ENCODE results near the gene STEAP3.

STEAP3 gene

DNA sequence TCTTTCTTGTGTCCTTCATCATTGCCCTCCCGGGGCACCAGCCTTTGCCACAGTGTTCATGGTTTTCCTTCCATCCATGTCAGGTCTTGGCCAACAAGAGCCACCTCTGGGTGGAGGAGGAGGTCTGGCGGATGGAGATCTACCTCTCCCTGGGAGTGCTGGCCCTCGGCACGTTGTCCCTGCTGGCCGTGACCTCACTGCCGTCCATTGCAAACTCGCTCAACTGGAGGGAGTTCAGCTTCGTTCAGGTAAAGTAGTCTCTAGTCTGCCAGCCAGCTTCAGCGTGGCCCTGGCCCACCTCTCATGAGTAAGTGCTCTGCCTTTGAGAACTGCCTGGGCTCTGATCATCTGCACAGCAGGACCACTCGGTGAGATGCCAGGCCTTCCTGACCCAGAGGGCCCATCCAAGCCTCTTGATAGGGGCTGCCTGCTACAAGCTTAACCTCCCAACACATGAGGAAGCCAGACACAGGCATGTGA, 31.0 kb downstream of the STEAP3 start:
- H3K4me1 Mint-ChIP-seq (ENCODE audit: low read depth): no peaks in the 10 kb centered on the region
- no peaks in the 10 kb centered on the region for H3K27me3 Mint-ChIP-seq
- no peaks in the 10 kb centered on the region for H3K36me3 Mint-ChIP-seq (ENCODE audit: low read depth)
- no peak overlapping the region for H3K4me3 Mint-ChIP-seq
- H3K27ac Mint-ChIP-seq: no peak overlapping the region
- no peaks in the 10 kb centered on the region for H3K9me3 Mint-ChIP-seq

DNA sequence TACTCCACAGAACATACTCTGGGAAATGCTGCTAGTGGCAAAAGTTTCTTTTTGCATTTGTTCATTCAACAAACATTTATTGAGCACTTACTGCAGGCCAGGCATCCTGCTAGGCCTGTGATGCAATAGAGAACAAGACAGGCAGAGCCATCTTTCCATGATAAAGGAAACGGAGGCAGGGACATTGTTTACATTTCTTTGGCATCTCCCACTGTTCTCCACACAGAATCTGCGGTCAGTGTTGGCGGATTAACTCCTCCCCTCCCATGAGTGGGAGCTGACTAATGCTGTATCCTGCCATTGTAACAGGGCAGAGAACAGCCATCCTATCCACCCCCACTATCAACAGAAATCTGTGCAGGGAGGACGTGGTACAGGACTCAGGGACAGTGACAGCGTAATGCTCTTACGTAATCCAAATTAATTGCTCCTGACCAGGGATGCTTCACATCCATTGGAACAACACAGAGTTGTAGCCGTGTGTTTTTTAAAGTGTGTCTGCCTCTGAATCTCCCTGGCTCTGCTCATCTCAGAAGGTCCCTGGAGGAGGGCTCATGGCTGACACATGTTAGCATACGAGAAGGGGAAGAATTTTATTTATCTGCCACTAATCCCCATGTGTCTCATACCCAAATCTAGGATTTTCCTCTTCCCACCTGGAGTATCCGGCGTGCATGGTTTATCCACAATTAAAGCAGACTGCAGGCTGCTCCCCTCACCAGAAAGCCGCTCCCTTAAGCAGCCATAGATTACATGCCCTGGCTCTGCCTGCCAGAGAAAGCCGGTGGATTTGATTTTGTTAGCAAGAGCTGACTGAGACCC, 32.3 kb downstream of the STEAP3 start:
- Mint-ChIP-seq H3K9me3 (no peaks in the 10 kb centered on the region), H3K27ac (no peak overlapping the region), H3K4me3 (no peak overlapping the region), H3K27me3 (no peaks in the 10 kb centered on the region), H3K4me1 (ENCODE audit: low read depth) (no peaks in the 10 kb centered on the region), H3K36me3 (ENCODE audit: low read depth) (no peaks in the 10 kb centered on the region)

DNA sequence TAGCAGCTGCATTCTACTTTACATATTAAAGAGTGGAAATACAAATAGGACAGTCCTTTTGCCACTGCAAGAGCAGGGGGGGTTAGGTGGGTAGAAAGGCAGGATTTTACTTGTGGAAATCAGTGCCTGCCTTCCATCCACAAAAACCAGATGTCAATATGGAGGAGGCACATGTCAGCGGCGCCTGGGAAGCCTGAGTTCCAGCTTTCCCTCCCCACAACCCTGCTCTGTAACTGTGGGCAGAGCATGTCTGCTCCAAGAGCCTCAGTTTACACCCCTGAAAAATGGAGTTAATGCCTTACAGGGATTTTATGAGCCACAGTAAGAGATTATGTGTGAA, 32.9 kb downstream of the STEAP3 start:
- H3K4me3 Mint-ChIP-seq: no peak overlapping the region
- H3K27me3 Mint-ChIP-seq: no peaks in the 10 kb centered on the region
- H3K27ac Mint-ChIP-seq: no peak overlapping the region
- no peaks in the 10 kb centered on the region for H3K36me3 Mint-ChIP-seq (ENCODE audit: low read depth)
- H3K9me3 Mint-ChIP-seq: no peaks in the 10 kb centered on the region
- no peaks in the 10 kb centered on the region for H3K4me1 Mint-ChIP-seq (ENCODE audit: low read depth)

DNA sequence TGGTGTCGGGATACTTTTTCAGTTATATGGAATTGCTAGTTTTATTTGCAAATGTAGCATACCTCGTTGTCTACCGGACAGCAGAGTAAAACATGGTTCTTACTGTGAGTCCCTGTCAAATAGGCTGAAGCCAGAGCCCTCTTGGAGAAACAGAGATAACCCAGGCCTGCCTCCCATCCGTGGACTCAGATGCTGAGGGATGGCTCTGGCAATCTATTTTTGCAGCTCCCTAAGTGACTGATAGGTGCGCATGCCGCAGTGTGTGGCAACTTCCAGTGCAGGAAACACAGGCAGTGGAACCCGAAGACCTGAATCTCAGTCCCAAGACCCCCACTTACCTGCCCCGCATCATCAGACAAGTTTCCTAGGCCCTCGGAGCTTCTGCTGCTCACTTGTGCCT, 33.6 kb downstream of the STEAP3 start:
- Mint-ChIP-seq H3K4me3 (no peak overlapping the region), H3K4me1 (ENCODE audit: low read depth) (no peaks in the 10 kb centered on the region), H3K36me3 (ENCODE audit: low read depth) (no peaks in the 10 kb centered on the region), H3K27me3 (no peaks in the 10 kb centered on the region), H3K27ac (no peak overlapping the region), H3K9me3 (no peaks in the 10 kb centered on the region)

DNA sequence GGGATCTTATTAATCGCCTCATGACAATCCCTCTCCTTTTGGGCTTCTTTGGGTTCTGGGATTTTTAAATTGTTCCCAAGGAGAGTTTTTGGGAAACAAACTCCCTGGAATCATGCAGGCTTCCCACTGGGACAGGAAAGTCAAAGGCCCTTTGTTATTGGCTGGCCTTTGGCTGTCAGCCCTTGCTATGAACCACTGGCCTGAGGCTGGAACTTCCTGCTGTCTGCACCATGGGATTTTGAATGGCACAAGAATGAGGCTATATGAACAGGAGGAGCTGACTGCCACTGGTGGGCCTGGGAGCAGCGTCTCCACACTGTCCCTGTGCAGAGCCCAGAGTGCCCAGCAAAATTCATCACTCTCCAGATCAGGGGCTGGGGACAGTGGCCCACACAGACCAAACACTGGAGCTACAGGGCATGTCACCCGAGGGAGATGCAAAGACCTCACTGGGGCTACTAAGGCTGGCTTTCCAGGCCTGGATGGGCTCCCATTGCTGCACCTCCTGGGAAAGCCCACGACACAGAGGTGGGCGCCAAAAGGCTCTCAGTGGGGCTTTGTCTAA, 35.7 kb downstream of the STEAP3 start:
- Mint-ChIP-seq H3K9me3 (no peaks in the 10 kb centered on the region), H3K4me3 (no peak overlapping the region)

DNA sequence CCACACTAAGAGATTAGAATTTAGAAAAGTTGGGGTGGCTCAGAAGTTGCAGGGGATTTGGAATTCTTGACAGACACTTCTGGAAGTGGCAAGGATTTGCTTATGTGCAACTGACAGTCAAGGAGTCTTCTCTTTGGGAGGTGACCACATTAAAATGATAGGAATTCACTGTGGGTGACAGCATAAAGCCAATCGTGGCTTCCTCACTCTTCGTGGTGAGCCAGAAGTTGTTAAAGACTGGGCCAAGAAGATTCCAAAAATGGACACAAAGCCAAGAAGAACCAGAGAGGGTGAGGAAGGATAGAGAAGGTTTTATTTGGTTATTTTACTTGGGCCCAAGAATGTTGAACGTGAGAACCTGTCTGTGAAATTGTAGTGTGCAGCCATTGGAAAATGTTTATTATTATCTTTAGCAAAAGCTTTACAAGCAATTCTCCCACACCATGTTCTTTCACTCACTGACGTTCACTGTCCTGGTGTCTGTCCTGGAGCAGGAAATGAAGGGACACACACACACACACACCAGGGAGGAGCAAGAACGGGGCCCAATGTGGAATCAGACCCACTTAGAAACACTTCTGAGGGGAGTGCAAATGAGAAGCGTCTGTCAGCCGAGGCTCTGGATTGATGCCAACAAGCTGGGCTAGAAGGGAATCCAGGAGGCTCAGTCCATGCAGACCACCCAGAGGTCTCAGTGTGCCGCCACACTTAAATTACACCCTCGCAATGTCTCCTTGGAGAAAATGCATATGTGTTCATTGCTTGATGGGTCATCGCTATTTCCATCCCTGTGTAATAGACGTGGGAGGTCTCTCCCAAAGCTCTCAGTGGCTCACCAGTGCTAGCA, 37.2 kb downstream of the STEAP3 start:
- no peak overlapping the region for H3K27ac Mint-ChIP-seq
- no peaks in the 10 kb centered on the region for H3K9me3 Mint-ChIP-seq
- H3K4me1 Mint-ChIP-seq (ENCODE audit: low read depth): no peaks in the 10 kb centered on the region
- H3K36me3 Mint-ChIP-seq (ENCODE audit: low read depth): no peaks in the 10 kb centered on the region
- H3K27me3 Mint-ChIP-seq: no peaks in the 10 kb centered on the region
- no peak overlapping the region for H3K4me3 Mint-ChIP-seq

More for the DNA sequence above, 35.7 kb downstream of the STEAP3 start:
- H3K27ac Mint-ChIP-seq: no peak overlapping the region
- H3K4me1 Mint-ChIP-seq (ENCODE audit: low read depth): no peaks in the 10 kb centered on the region
- no peaks in the 10 kb centered on the region for H3K36me3 Mint-ChIP-seq (ENCODE audit: low read depth)
- no peaks in the 10 kb centered on the region for H3K27me3 Mint-ChIP-seq

DNA sequence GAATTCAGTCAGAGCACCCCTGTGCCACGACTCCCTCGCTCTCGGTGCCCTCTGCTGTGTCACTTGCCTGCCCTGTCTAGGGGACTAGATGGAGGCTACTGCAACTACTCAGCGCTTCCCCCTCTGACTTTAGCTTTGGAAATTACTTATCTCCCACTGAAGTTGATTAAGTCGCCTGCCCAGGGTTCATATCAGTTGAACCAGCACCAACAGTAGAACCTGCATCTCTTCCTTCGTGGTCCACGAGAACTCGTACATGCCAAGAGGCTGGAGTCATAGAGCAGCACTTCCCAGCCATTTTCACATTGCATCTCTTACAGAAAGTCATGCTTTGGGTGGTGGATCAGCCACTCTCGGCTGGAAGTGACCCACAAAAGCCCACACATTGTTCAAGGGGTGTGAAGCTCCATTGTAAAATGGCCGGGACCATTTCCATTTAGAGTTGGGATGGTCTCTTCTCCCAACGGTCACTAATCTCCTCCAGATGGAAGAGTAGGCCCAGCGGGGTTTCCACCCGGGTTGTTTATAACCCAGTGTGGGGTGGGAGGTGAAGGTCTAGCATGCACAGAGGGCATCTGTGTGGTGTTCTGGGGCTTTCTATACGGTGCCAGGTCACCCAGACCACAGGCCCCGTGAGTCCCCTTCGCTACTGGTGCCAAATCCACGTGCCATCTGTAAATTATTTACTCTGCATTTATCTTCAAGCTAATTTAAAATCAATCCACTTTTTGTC, 38.0 kb downstream of the STEAP3 start:
- Mint-ChIP-seq H3K9me3 (no peaks in the 10 kb centered on the region), H3K36me3 (ENCODE audit: low read depth) (no peaks in the 10 kb centered on the region)

DNA sequence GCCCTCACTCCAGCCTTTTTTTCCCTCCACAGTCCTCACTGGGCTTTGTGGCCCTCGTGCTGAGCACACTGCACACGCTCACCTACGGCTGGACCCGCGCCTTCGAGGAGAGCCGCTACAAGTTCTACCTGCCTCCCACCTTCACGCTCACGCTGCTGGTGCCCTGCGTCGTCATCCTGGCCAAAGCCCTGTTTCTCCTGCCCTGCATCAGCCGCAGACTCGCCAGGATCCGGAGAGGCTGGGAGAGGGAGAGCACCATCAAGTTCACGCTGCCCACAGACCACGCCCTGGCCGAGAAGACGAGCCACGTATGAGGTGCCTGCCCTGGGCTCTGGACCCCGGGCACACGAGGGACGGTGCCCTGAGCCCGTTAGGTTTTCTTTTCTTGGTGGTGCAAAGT, 39.4 kb downstream of the STEAP3 start:
- Mint-ChIP-seq H3K4me1 (ENCODE audit: low read depth) (no peaks in the 10 kb centered on the region), H3K4me3 (no peak overlapping the region), H3K9me3 (no peaks in the 10 kb centered on the region), H3K36me3 (ENCODE audit: low read depth) (no peaks in the 10 kb centered on the region), H3K27me3 (no peaks in the 10 kb centered on the region), H3K27ac (no peak overlapping the region)

More for the DNA sequence above, 38.0 kb downstream of the STEAP3 start:
- Mint-ChIP-seq H3K27ac (no peak overlapping the region), H3K4me3 (no peak overlapping the region), H3K4me1 (ENCODE audit: low read depth) (no peaks in the 10 kb centered on the region), H3K27me3 (no peaks in the 10 kb centered on the region)

DNA sequence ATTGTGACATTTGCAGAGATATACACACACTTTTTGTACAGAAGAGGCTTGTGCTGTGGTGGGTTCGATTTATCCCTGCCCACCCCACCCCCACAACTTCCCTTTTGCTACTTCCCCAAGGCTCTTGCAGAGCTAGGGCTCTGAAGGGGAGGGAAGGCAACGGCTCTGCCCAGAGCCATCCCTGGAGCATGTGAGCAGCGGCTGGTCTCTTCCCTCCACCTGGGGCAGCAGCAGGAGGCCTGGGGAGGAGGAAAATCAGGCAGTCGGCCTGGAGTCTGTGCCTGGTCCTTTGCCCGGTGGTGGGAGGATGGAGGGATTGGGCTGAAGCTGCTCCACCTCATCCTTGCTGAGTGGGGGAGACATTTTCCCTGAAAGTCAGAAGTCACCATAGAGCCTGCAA, 40.0 kb downstream of the STEAP3 start:
- Mint-ChIP-seq H3K4me3 (no peak overlapping the region), H3K9me3 (no peaks in the 10 kb centered on the region), H3K4me1 (ENCODE audit: low read depth) (no peaks in the 10 kb centered on the region), H3K36me3 (ENCODE audit: low read depth) (no peaks in the 10 kb centered on the region), H3K27me3 (no peaks in the 10 kb centered on the region), H3K27ac (no peak overlapping the region)

DNA sequence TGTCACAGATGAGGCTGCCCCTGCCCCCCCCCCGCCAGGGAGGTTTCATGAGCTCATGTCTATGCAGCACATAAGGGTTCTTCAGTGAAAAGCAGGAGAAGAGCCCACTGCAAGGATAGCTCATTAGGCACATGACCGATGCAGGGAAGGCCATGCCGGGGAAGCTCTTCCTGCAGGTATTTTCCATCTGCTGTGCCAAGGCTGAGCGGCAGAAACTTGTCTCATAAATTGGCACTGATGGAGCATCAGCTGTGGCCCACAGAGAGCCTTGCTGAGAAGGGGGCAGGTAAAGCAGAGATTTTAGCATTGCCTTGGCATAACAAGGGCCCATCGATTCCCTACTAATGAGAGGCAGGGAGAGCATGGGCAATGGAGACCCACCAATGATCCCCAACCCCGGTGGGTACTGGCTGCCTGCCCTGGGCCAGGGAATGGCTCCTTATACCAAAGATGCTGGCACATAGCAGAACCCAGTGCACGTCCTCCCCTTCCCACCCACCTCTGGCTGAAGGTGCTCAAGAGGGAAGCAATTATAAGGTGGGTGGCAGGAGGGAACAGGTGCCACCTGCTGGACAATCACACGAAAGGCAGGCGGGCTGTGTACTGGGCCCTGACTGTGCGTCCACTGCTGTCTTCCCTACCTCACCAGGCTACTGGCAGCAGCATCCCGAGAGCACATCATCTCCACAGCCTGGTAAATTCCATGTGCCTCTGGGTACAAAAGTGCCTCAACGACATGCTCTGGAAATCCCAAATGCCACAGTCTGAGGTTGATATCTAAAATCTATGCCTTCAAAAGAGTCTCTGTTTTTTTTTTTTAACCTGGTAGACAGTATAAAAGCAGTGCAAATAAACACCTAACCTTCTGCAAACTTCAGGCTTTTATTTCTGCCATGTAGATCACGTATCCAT, 41.4 kb downstream of the STEAP3 start:
- H3K4me3 Mint-ChIP-seq: no peak overlapping the region
- no peak overlapping the region for H3K27ac Mint-ChIP-seq
- no peaks in the 10 kb centered on the region for H3K4me1 Mint-ChIP-seq (ENCODE audit: low read depth)
- H3K27me3 Mint-ChIP-seq: no peaks in the 10 kb centered on the region
- H3K36me3 Mint-ChIP-seq (ENCODE audit: low read depth): no peaks in the 10 kb centered on the region
- H3K9me3 Mint-ChIP-seq: no peaks in the 10 kb centered on the region

DNA sequence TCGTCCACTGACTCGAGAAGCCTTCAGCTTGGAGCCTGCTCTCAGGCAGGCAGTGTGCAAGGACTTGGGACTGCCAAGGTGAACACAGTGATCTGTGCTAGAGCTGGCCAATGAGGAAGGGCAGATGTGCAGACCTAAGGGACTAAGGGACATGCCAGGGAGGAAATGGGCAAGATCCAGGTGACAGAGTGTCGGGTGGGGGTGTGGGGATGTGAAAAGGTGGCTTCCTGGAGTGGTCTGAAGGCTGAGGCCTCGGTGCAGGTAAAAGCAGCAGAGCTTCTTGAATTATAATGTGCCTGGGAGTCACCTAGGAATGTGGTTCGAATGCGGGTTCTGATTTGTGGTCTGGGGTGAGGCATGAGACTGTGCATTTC, 42.0 kb downstream of the STEAP3 start:
- Mint-ChIP-seq H3K4me1 (ENCODE audit: low read depth) (no peaks in the 10 kb centered on the region), H3K27me3 (no peaks in the 10 kb centered on the region), H3K27ac (no peak overlapping the region), H3K36me3 (ENCODE audit: low read depth) (no peaks in the 10 kb centered on the region), H3K9me3 (peaks cover 2% of the 10 kb centered on the region), H3K4me3 (no peak overlapping the region)

DNA sequence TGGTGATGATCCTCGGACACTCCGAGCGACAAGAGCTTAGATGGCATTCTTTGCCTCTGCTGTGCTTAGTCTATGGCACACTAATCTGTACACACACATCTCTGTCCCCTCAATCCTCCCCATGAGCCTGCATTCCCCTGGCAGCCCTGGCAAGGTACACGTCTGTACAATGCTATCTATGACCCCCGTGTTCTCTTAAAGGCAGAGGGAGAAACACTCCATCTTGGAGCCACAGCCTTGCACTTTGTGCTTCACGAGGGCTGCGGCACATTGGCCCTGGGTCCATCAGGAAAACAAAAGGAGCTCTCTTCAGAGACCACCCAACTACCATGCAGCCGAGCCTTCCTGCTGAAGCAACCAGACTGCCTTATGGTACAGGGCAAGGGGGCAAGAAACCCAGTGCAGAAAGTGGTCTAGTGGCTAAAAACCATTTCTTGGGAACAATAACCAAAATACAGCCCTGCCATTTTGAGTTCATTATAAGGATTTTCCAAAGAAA, 42.5 kb downstream of the STEAP3 start:
- Mint-ChIP-seq H3K4me3 (no peak overlapping the region), H3K4me1 (ENCODE audit: low read depth) (no peaks in the 10 kb centered on the region), H3K27ac (no peak overlapping the region), H3K36me3 (ENCODE audit: low read depth) (no peaks in the 10 kb centered on the region), H3K27me3 (no peaks in the 10 kb centered on the region), H3K9me3 (peaks cover 4% of the 10 kb centered on the region)

DNA sequence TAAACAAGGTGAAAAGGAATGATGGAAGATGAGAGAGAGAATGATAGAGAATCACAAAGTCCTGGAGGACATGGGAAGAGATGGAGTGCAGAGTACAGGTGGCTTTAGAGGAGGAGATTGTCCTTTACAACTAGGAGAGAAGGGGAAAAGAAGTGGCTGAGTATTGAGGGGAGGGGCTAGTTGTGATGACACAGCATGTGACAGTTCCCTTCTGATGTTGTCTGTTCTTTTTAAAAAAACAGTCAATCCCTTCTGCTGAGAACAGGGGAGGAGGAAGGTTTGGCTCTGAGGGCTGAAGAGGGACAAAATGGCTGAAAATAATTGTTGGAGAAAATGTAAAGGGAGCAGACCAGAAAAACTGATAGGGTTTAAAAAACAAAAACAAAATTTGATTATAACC, 44.0 kb downstream of the STEAP3 start:
- Mint-ChIP-seq H3K27me3 (no peaks in the 10 kb centered on the region), H3K9me3 (peaks cover 4% of the 10 kb centered on the region), H3K27ac (no peak overlapping the region), H3K4me3 (no peak overlapping the region), H3K36me3 (ENCODE audit: low read depth) (no peaks in the 10 kb centered on the region), H3K4me1 (ENCODE audit: low read depth) (no peaks in the 10 kb centered on the region)

DNA sequence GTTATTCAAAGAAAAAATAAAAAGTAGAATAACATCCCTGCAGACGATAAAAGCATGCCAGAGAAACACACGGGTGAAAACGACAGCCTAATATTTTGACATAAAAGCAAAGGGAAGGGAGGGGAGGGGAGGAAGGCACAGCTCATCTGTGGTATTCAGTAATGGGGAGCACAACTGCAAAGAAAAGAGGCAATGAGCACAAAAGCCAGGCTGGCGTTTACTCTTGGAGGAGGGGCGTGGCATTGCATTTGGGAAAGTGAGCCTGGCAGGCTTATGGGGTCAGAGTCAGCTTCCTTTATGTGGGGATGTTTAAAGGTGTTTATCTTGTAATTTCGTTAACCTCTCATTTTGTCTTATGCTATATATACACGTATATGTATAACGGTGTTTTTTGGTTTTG, 53.2 kb downstream of the STEAP3 start:
- Mint-ChIP-seq H3K27ac (no peak overlapping the region), H3K9me3 (no peaks in the 10 kb centered on the region), H3K36me3 (ENCODE audit: low read depth) (no peaks in the 10 kb centered on the region)

More for the DNA sequence above, 53.2 kb downstream of the STEAP3 start:
- Mint-ChIP-seq H3K4me3 (no peak overlapping the region), H3K4me1 (ENCODE audit: low read depth) (no peaks in the 10 kb centered on the region), H3K27me3 (peaks cover 3% of the 10 kb centered on the region)
